SH-SY5Y (cell line): ENCODE measurements around the gene LIPG.

ENCODE experiments used
- GATA2 ChIP-seq: IDR thresholded peaks from 2 replicates; pipeline ENCODE4 v1.6.1; 2011; ENCODE audit warnings: mild to moderate bottlenecking, low read depth, low read length
- GATA3 ChIP-seq: IDR thresholded peaks from 2 replicates; pipeline ENCODE4 v1.6.1; 2011; ENCODE audit warnings: low read depth, mild to moderate bottlenecking, low read length, moderate library complexity

DNA sequence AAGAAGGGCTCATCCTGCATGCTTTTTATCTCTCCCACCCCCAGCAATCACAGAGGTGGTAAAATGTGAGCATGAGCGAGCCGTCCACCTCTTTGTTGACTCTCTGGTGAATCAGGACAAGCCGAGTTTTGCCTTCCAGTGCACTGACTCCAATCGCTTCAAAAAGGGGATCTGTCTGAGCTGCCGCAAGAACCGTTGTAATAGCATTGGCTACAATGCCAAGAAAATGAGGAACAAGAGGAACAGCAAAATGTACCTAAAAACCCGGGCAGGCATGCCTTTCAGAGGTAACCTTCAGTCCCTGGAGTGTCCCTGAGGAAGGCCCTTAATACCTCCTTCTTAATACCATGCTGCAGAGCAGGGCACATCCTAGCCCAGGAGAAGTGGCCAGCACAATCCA, 19.5 kb downstream of the LIPG start:
- TF ChIP-seq GATA2 (no peak), GATA3 (no peak)
